Measurements from ENCODE around the gene NABP2.

Gene NABP2

GRCh38 chr12:56224102-56224701 lies at the start of gene NABP2:
Gene NABP2, plus strand, starts transcription at chr12:56224342. Its CDS starts 515 bp downstream, at chr12:56224857.
- peak; percentile 99 for DNase-seq

GRCh38 chr12:56178347-56178746 lies 45.8 kb upstream of the NABP2 start:
- DNase-seq: no peak

GRCh38 chr12:56186957-56187356 lies 37.2 kb upstream of the NABP2 start:
- DNase-seq: no peak

GRCh38 chr12:56188131-56188777 lies 35.9 kb upstream of the NABP2 start:
- DNase-seq: no peak

GRCh38 chr12:56188778-56189098 lies 35.4 kb upstream of the NABP2 start:
- DNase-seq: no peak

DNA sequence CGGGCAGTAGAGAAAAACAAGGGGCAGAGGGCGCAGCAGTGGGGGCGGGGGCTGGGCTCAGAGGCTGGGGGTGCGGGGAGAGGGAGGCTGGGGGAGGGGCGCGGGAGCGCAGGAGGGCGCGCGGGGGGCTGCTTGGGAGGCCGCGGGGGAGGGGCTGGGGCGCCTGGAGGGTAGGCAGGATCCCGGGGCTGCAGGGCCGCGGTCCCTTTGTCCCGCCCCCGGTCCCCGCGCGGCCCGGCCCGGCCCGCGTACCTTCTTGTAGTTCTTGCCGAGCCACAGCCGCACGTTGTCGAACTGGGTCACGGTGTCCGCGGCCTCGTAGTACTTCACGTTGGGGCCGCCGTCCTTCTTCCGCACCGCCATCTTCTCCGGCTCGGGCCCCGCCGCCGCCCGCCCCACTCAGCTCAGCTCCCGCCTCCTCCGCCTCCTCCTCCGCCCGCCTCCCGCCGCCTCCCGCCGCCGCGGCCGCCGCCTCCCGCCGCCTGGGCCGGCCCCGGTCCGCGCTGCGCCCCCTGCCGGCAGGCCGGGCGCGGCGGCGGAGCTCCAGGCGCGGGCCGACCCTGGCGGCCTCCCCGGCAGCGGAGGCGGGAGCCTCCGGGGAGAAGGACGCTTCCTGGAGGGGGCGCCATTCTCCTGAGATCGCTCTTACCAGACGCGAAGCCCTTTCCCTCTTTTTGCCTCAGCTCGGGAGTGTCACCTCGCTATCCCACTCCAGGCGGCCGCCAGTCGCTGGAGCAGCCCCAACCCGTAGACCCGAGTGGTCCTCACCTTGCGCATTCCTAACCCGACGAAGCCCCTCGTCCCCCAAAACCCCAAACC lies 34.8 kb upstream of the NABP2 start, which contains the start of gene SMARCC2:
TSS of gene SMARCC2 (minus strand) at position 385 of the 819 bp plus-strand sequence. CDS start at position 363, 22 bp downstream.
- DNase-seq: peak; percentile 82

- DNase-seq: peak; percentile 89
Observed at GRCh38 chr12:56189918-56190694, 34.0 kb upstream of the NABP2 start.

- no peak for DNase-seq
Observed at GRCh38 chr12:56190695-56191155, 33.4 kb upstream of the NABP2 start.

DNA sequence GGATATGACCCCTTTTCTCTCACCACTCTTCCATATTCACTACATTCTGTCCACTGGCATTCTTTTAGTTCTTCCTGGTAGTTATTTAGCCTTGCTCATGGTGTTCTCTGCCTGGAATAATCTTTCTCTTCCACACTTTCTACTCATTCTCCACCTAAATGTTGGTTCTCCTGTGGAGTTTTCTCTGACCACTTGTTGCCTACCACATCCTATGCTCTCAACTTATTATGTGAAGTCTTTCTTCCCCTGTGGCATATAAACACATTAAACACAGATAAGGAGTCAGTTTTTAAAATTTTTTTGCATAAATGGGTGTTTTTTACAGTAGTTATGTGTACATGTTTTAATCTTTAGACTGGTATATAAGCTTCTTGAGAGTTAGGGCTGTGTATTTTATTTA lies 31.6 kb upstream of the NABP2 start:
- DNase-seq: no peak

- peak; percentile 70 for DNase-seq
Observed at GRCh38 chr12:56193025-56193578, 31.0 kb upstream of the NABP2 start.

GRCh38 chr12:56196818-56197550 lies 27.2 kb upstream of the NABP2 start:
- DNase-seq: peak; percentile 97

- no peak for DNase-seq
Observed at GRCh38 chr12:56197921-56198635, 26.1 kb upstream of the NABP2 start.

- DNase-seq: peak; percentile 28
Observed at GRCh38 chr12:56198836-56199235, 25.3 kb upstream of the NABP2 start.

GRCh38 chr12:56202366-56202765 lies 21.8 kb upstream of the NABP2 start:
- no peak for DNase-seq

DNA sequence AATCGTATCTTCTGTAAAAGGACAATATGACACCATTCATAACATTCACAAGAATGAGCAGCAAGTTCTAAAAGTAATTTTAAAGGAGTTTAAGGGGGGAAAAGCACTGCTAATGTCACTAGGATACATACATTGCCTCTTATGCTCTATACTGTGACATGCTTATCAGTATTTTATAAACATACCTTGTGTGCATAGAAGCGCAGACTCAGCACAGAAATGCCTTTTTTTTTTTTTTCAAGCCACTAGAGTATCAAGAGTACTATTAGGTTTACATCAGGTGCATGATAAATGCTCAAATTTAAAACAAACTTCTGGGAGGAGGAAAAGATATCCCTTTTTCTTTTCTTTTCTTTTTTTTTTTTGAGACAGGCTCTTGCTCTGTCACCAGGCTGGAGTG lies 21.3 kb upstream of the NABP2 start:
- no peak for DNase-seq

DNA sequence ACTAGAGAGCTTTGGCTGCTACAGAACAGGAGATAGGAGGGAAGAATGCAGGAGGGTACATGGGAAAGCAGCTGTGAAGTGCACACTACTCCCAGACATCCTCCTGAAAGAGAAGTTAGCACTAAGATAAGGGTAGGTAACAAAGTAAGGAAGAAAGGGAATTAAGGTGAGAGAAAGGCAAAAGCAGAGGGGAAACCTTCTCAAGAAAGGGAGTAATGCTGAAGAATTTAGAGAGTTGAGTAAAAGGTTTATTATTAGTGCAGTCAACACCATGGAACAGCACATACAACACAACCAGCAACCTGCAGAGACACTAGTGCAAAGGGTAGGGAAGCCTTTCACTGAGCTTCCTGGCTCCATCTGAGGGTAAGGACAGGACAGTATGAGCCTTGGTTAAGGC lies 19.9 kb upstream of the NABP2 start:
- no peak for DNase-seq

DNA sequence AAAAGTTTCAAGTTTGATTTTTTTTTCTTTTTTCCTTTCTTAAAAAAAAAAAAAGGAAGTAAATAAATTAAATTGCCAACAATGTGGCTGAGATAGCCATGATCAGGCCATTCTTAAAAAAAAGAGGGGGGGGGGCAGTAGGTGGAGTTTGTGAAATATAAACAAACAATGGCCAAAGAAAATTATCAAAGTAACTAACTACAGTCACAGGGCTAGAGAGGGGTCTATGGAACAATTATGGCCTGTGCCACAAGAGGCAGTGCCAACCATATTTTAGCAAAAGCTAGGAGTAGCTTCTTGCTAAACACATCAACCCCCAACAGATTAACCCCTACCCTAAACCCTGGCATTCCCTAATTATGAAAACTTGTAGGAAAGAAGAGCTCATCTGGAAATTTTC lies 18.7 kb upstream of the NABP2 start:
- DNase-seq: no peak

GRCh38 chr12:56206452-56207166 lies 17.5 kb upstream of the NABP2 start:
- DNase-seq: peak; percentile 26

- DNase-seq: no peak
Observed at GRCh38 chr12:56208006-56208405, 16.1 kb upstream of the NABP2 start.

- DNase-seq: no peak
Observed at GRCh38 chr12:56212361-56212760, 11.8 kb upstream of the NABP2 start.

DNA sequence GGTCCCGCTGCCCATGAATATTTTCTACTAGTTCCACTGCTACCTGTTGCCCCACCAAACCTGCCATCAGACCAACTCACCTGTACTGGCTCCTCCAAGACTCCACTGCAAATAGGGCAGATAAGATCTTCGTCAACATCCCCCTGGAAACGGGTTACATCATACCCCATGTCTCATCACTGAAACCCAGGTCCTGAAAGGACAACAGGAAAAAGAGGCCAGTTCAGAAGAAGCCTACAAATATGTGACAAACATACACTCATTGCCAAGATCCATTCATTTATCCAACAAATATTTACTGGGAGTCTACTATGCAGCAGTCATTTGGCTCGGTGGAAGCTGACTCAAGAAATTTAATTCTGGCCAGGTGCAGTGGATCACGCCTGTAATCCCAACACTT lies 10.3 kb upstream of the NABP2 start:
- no peak for DNase-seq

Data from NCI-H226 (cell line).